ENCODE results near the gene LILRA1.
"Not testable (repeated sequence)": the region's sequence is repeated elsewhere in the genome, so short reads cannot be mapped to it uniquely, and the experiment has no call there.

DNA sequence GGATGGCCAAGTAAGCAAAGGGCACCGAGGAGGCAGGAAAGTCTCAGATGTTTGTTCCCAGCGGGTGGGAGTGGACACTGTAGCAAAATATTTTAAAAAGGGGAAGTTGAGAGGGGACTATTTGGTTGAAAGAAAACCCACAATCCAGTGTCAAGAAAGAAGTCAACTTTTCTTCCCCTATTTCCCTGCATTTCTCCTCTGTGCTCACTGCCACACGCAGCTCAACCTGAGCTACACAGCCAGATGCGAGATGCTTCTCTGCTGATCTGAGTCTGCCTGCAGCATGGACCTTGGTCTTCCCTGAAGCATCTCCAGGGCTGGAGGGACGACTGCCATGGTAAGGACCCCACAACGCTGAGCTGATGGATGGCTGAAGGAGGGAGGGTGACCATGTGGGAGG is at the start of gene LILRA1:
- TF ChIP-seq, protein P1, sequence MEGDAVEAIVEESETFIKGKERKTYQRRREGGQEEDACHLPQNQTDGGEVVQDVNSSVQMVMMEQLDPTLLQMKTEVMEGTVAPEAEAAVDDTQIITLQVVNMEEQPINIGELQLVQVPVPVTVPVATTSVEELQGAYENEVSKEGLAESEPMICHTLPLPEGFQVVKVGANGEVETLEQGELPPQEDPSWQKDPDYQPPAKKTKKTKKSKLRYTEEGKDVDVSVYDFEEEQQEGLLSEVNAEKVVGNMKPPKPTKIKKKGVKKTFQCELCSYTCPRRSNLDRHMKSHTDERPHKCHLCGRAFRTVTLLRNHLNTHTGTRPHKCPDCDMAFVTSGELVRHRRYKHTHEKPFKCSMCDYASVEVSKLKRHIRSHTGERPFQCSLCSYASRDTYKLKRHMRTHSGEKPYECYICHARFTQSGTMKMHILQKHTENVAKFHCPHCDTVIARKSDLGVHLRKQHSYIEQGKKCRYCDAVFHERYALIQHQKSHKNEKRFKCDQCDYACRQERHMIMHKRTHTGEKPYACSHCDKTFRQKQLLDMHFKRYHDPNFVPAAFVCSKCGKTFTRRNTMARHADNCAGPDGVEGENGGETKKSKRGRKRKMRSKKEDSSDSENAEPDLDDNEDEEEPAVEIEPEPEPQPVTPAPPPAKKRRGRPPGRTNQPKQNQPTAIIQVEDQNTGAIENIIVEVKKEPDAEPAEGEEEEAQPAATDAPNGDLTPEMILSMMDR (IDR thresholded peaks at IDR 0.05 in 2 of 3, conservative IDR thresholded peaks at IDR 0.05 in 1 of 3; ENCODE audit: borderline replicate concordance in 1 of 3, insufficient read depth in 1 of 3, low read depth in 2 of 3, low read length in 2 of 3), result not testable (repeated sequence)
- TF ChIP-seq EZH2phosphoT487 (IDR thresholded peaks at IDR 0.05; ENCODE audit: borderline replicate concordance); CBX3 (IDR thresholded peaks at IDR 0.05; ENCODE audit: low read depth); POLR2A (IDR thresholded peaks at IDR 0.05; ENCODE audit: borderline replicate concordance, extremely low read depth, insufficient read depth, insufficient read length); SIN3A (IDR thresholded peaks at IDR 0.05; ENCODE audit: low read depth); ZNF274 (IDR thresholded peaks at IDR 0.05; ENCODE audit: low read depth, low read length); RAD21 (IDR thresholded peaks at IDR 0.05; ENCODE audit: low read depth); POLR2AphosphoS5 (IDR thresholded peaks at IDR 0.05; ENCODE audit: low read depth, low read length); SRF (IDR thresholded peaks at IDR 0.05; ENCODE audit: low read depth); JUND (IDR thresholded peaks at IDR 0.05); EZH2 (IDR thresholded peaks at IDR 0.05); ELF1 (IDR thresholded peaks at IDR 0.05; ENCODE audit: borderline replicate concordance, low read depth): not testable (repeated sequence)
- TF ChIP-seq, protein P2, sequence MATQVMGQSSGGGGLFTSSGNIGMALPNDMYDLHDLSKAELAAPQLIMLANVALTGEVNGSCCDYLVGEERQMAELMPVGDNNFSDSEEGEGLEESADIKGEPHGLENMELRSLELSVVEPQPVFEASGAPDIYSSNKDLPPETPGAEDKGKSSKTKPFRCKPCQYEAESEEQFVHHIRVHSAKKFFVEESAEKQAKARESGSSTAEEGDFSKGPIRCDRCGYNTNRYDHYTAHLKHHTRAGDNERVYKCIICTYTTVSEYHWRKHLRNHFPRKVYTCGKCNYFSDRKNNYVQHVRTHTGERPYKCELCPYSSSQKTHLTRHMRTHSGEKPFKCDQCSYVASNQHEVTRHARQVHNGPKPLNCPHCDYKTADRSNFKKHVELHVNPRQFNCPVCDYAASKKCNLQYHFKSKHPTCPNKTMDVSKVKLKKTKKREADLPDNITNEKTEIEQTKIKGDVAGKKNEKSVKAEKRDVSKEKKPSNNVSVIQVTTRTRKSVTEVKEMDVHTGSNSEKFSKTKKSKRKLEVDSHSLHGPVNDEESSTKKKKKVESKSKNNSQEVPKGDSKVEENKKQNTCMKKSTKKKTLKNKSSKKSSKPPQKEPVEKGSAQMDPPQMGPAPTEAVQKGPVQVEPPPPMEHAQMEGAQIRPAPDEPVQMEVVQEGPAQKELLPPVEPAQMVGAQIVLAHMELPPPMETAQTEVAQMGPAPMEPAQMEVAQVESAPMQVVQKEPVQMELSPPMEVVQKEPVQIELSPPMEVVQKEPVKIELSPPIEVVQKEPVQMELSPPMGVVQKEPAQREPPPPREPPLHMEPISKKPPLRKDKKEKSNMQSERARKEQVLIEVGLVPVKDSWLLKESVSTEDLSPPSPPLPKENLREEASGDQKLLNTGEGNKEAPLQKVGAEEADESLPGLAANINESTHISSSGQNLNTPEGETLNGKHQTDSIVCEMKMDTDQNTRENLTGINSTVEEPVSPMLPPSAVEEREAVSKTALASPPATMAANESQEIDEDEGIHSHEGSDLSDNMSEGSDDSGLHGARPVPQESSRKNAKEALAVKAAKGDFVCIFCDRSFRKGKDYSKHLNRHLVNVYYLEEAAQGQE (IDR thresholded peaks at IDR 0.05; ENCODE audit: low read depth), result not testable (repeated sequence)
- TF ChIP-seq, protein P3, sequence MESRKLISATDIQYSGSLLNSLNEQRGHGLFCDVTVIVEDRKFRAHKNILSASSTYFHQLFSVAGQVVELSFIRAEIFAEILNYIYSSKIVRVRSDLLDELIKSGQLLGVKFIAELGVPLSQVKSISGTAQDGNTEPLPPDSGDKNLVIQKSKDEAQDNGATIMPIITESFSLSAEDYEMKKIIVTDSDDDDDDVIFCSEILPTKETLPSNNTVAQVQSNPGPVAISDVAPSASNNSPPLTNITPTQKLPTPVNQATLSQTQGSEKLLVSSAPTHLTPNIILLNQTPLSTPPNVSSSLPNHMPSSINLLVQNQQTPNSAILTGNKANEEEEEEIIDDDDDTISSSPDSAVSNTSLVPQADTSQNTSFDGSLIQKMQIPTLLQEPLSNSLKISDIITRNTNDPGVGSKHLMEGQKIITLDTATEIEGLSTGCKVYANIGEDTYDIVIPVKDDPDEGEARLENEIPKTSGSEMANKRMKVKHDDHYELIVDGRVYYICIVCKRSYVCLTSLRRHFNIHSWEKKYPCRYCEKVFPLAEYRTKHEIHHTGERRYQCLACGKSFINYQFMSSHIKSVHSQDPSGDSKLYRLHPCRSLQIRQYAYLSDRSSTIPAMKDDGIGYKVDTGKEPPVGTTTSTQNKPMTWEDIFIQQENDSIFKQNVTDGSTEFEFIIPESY (IDR thresholded peaks at IDR 0.05; ENCODE audit: extremely low read depth, insufficient replicate concordance, low read length), result not testable (repeated sequence)
